Neural cell (in vitro differentiated cells): Measurements from ENCODE around the gene CAMK1D.

ENCODE experiments used
- CTCF ChIP-seq: fragments of 450-650 bp; IDR thresholded peaks from 2 replicates; pipeline ENCODE4 v1.5.1; 2014; ENCODE audit warnings: antibody characterized with exemption, mild to moderate bottlenecking, moderate library complexity; ENCODE audit not compliant: poor library complexity, severe bottlenecking
- EZH2 ChIP-seq: fragments of 200-600, 300-800 bp; shearing (Covaris generic), sonication (generic); IDR thresholded peaks from 2 replicates; pipeline ENCODE4 v1.6.1; 2014; ENCODE audit warnings: antibody characterized with exemption, low read length, borderline replicate concordance, mild to moderate bottlenecking; ENCODE audit not compliant: insufficient read depth, poor library complexity, severe bottlenecking
- RAD21 ChIP-seq: fragments of 450-650 bp; conservative IDR thresholded peaks from 2 replicates; pipeline ENCODE4 v1.6.1; 2014; ENCODE audit warnings: antibody characterized with exemption, mild to moderate bottlenecking, moderate library complexity
- REST ChIP-seq: IDR thresholded peaks from 2 replicates; pipeline ENCODE4 v1.6.1; 2012; ENCODE audit warnings: borderline replicate concordance
- SMC3 ChIP-seq: fragments of 450-650 bp; conservative IDR thresholded peaks from 2 replicates; pipeline ENCODE4 v1.6.1; 2014; ENCODE audit warnings: antibody characterized with exemption, mild to moderate bottlenecking, moderate library complexity; ENCODE audit not compliant: poor library complexity

- TF ChIP-seq CTCF: no peak
- TF ChIP-seq RAD21: no peak
- TF ChIP-seq EZH2: no peak
- TF ChIP-seq REST: no peak
- TF ChIP-seq SMC3: no peak
These were observed 99.5 kb downstream of the CAMK1D start for GRCh38 chr10:12448729-12449391.
